HAP-1 (cell line): ENCODE results near the gene DHX16.
"Not testable (repeated sequence)": the region's sequence is repeated elsewhere in the genome, so short reads cannot be mapped to it uniquely, and the experiment has no call there.

Source experiments
- DNase-seq, 2 experiments: peaks; one replicate each; pipeline ENCODE4 v3.0.0-alpha.2; 2016 to 2020; ENCODE audit warnings: low spot score in 2 of 2
- H3K27me3 ChIP-seq: fragments of 250-450 bp; sonication (Bioruptor Pico); 2 replicates; pipeline ENCODE4 v1.5.1; 2020; ENCODE audit warnings: low read depth, mild to moderate bottlenecking, moderate library complexity
- H3K36me3 ChIP-seq: fragments of 250-450 bp; sonication (Bioruptor Pico); replicated peaks from 2 replicates; pipeline ENCODE4 v1.5.1; 2020; ENCODE audit warnings: mild to moderate bottlenecking
- H3K4me1 ChIP-seq: fragments of 250-450 bp; sonication (Bioruptor Pico); 2 replicates; pipeline ENCODE4 v1.5.1; 2020; ENCODE audit warnings: mild to moderate bottlenecking
- H3K4me3 ChIP-seq: fragments of 250-450 bp; sonication (Bioruptor Pico); 2 replicates; pipeline ENCODE4 v1.5.1; 2020; ENCODE audit warnings: mild to moderate bottlenecking, moderate library complexity
- H3K9me3 ChIP-seq: fragments of 250-450 bp; sonication (Bioruptor Pico); 2 replicates; pipeline ENCODE4 v1.5.1; 2020; ENCODE audit warnings: mild to moderate bottlenecking, moderate library complexity
- in situ Hi-C: fragments of 300-500 bp; cut with MboI; formaldehyde crosslinking; loops from 3 replicates; pipeline ENCODE4 v1.14.3; 2020; ENCODE audit warnings: low sequenced_read_pairs, inconsistent platforms, mixed read lengths

Gene DHX16

DNA sequence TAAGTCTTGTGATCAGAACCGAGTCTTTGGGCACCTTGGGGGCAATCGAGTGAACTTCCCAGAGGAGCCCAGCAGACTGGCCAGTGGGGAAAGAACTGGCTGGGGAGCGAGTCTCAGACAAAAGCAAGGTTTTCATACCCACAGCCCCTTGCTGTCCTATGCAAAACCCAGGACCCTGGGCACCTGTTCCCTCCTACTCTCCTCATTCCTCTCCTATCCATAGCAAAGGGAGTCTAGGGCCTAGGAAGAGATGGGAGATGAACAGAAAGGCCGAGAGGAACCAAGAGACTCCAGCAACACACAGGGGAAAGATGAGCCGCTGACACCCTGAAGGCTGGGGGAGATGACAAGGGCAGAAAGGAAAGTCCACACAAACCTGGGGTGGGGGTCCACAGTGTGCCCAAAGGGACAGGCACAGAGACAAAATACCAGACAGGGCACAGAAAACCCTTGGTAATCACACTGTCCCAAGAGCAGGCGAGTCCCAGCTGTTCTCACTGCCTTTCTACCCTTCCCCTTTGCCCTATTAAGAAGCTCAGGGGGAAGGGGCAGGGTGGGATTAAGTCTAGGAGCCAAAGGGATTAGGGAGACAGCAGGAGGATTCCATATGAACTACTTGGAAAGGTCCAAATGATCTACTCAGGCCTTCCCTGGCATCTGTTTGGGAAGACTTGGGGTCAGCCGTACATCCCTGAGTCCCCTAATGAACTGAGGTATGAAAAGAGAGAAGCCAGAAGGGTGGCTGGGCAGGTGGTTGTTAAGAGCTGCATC is 7.1 kb upstream of the DHX16 start:
- no peak for DNase-seq
- Histone ChIP-seq H3K4me1 (peaks cover 33% of the 10 kb centered on the region), H3K4me3 (no peak overlapping the region), H3K36me3 (peaks cover 33% of the 10 kb centered on the region), H3K27me3 (no peaks in the 10 kb centered on the region), H3K9me3 (no peaks in the 10 kb centered on the region)
- in situ Hi-C loops, result no loop called here

GRCh38 chr6:30678964-30679726 is 6.3 kb upstream of the DHX16 start:
- Histone ChIP-seq H3K4me1 (peaks cover 31% of the 10 kb centered on the region), H3K4me3 (no peak overlapping the region), H3K9me3 (no peaks in the 10 kb centered on the region), H3K36me3 (peaks cover 33% of the 10 kb centered on the region), H3K27me3 (no peaks in the 10 kb centered on the region)
- in situ Hi-C loops, result no loop called here
- DNase-seq, result peak; percentile 66 to 91

DNA sequence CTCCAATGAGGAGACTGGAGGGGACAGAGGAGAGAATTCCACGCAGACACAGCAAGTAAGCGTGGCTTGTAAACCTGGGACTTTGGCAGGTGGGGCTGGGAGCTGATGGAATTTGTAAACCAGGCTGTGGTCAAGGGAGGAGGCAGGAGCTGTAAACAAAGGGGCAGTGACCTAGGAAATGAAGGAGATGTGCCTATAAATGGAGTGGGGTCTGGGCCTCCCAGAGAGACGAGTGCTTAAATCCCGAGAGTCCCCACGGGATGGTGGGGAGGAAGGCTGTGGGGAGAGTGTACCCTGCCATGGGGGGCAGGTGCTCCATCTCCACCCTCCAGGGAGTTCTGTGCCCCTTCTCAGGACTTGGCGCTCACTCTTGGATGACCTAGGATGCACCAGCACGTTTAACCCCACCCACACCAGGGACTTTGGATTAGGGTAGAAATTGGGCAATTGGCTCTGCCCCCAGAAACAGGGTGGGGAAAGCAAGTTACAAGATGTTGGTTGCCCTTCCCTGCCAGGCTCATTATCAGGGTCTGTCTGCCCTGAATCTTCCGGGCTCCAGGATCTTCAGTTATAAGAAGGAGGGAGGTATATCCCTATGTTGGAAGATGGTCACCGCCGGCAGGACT is 4.0 kb upstream of the DHX16 start:
- Histone ChIP-seq H3K9me3 (no peaks in the 10 kb centered on the region), H3K4me3 (no peak overlapping the region), H3K27me3 (no peaks in the 10 kb centered on the region), H3K36me3 (peaks cover 33% of the 10 kb centered on the region), H3K4me1 (peaks cover 16% of the 10 kb centered on the region)
- in situ Hi-C loops, result no loop called here
- DNase-seq, result no peak

GRCh38 chr6:30670760-30671527 is 1.9 kb downstream of the DHX16 start:
- H3K9me3 ChIP-seq, result no peaks in the 10 kb centered on the region
- H3K27me3 ChIP-seq, result no peaks in the 10 kb centered on the region
- no peak overlapping the region for H3K4me3 ChIP-seq
- H3K36me3 ChIP-seq, result peaks cover 21% of the 10 kb centered on the region
- in situ Hi-C loops, result loop anchor here (5.0 kb wide), 1 partner anchor 56 kb away; no protein-coding TSS in a partner anchor
- DNase-seq, result peak in 1 of 2 experiments; percentile 37
- H3K4me1 ChIP-seq, result peaks cover 27% of the 10 kb centered on the region

- in situ Hi-C loops, H3K27me3 ChIP-seq, H3K9me3 ChIP-seq, DNase-seq, H3K4me3 ChIP-seq: not testable (repeated sequence)
- peaks cover 62% of the 10 kb centered on the region for H3K36me3 ChIP-seq
- peaks cover 20% of the 10 kb centered on the region for H3K4me1 ChIP-seq
Observed at GRCh38 chr6:30666300-30666699, 6.5 kb downstream of the DHX16 start.

DNA sequence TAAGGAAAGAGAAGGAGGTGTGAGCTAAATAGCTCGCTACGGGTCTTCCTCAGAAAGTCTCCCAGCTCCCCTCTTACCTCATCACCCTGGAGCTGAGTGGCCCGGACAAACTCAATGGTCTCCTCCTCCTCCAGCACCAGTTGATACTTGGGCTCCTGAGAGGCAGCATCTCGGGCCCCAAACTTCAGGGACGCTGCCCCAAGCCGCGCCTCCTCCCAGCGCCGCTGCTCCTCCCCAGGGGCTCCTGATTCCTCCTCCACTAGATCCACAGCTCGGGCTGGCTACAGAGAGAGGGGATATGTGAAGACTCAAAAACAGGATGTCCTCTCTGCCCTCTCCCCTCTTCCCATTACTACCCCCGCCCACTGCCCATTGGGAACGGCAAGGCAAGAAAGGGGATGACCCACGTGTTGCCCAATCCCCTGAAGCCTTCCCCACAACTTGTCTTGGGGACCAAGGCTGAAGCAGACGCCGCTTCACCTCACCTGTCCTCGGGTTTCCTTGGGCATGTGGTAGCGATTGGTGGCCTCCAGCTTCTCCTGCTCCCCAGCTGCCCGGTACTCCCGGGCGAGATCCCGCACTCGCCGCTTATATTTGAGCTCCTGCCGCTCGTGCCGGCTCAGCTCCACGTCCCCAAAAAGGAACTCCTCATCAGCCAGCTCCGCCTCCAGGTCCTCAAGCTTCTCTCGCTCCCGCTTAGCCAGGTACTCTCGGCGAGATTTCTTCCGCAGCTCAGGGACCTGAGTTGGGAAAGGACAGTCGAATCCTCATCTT is 7.6 kb downstream of the DHX16 start:
- in situ Hi-C loops, result no loop called here
- Histone ChIP-seq H3K36me3 (peaks cover 62% of the 10 kb centered on the region), H3K4me1 (peaks cover 20% of the 10 kb centered on the region), H3K4me3 (no peak overlapping the region), H3K9me3 (no peaks in the 10 kb centered on the region), H3K27me3 (no peaks in the 10 kb centered on the region)
- no peak for DNase-seq

DNA sequence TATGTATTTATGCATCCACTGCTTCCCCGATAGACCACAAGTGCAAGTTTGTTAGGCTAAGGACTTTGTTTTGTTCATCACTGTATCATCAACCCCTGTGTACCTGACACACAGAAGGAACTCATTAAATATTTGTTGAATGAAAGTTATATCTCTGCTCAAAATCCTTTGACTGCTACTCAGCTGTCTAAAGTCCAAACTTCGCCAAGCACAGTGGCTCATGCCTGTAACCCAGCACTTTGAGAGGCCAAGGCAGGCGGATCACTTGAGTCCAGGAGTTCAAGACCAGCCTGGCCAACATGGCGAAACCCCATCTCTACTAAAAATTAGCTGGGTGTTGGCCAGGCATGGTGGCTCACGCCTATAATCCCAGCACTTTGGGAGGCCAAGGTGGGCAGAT is 14.9 kb downstream of the DHX16 start:
- peaks cover 88% of the 10 kb centered on the region for H3K36me3 ChIP-seq
- H3K27me3 ChIP-seq, DNase-seq, H3K4me1 ChIP-seq, H3K9me3 ChIP-seq, in situ Hi-C loops, H3K4me3 ChIP-seq: not testable (repeated sequence)

- Histone ChIP-seq H3K9me3 (no peaks in the 10 kb centered on the region), H3K27me3 (no peaks in the 10 kb centered on the region), H3K4me3 (no peak overlapping the region), H3K4me1 (no peaks in the 10 kb centered on the region), H3K36me3 (peaks cover 88% of the 10 kb centered on the region)
- no peak for DNase-seq
- in situ Hi-C loops, result no loop called here
Observed at GRCh38 chr6:30657454-30657853, 15.4 kb downstream of the DHX16 start.

GRCh38 chr6:30656513-30656912 is 16.3 kb downstream of the DHX16 start:
- in situ Hi-C loops, result no loop called here
- DNase-seq, result no peak
- H3K4me1 ChIP-seq, result no peaks in the 10 kb centered on the region
- no peak overlapping the region for H3K4me3 ChIP-seq
- H3K9me3 ChIP-seq, result no peaks in the 10 kb centered on the region
- peaks cover 88% of the 10 kb centered on the region for H3K36me3 ChIP-seq
- no peaks in the 10 kb centered on the region for H3K27me3 ChIP-seq

GRCh38 chr6:30655743-30656094 is 17.1 kb downstream of the DHX16 start:
- in situ Hi-C loops, result no loop called here
- peaks cover 91% of the 10 kb centered on the region for H3K36me3 ChIP-seq
- no peak for DNase-seq
- H3K4me1 ChIP-seq, result no peaks in the 10 kb centered on the region
- no peaks in the 10 kb centered on the region for H3K9me3 ChIP-seq
- H3K4me3 ChIP-seq, result no peak overlapping the region
- no peaks in the 10 kb centered on the region for H3K27me3 ChIP-seq

GRCh38 chr6:30654798-30655742 is 17.7 kb downstream of the DHX16 start:
- no peaks in the 10 kb centered on the region for H3K4me1 ChIP-seq
- H3K27me3 ChIP-seq, result no peaks in the 10 kb centered on the region
- H3K36me3 ChIP-seq, result peaks cover 86% of the 10 kb centered on the region
- H3K9me3 ChIP-seq, result no peaks in the 10 kb centered on the region
- H3K4me3 ChIP-seq, result no peak overlapping the region
- in situ Hi-C loops, result no loop called here
- DNase-seq, result no peak

DNA sequence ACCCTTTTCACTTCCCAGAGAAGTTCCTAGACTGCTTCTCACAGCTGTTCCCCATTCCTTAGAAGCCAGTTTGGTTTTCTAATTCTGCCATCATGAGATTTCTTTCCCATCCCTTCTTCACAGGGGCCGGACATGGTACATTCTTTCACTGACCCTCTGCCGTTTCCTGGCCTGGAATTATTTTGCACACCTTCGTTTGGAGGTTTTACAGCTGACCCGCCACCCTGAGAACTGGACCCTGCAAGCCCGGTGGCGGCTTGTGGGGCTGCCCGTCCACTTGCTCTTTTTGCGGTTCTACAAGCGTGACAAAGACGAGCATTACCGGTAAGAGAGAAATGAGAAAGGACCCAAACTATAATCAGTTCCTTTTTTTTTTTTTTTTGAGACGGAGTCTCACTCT is 21.7 kb downstream of the DHX16 start:
- H3K27me3 ChIP-seq, result no peaks in the 10 kb centered on the region
- in situ Hi-C loops, result no loop called here
- DNase-seq, result no peak
- H3K36me3 ChIP-seq, result peaks cover 51% of the 10 kb centered on the region
- H3K9me3 ChIP-seq, result no peaks in the 10 kb centered on the region
- no peak overlapping the region for H3K4me3 ChIP-seq
- H3K4me1 ChIP-seq, result peaks cover 6% of the 10 kb centered on the region
